Brain microvascular endothelial cell (primary cell): ENCODE measurements around the gene SIL1.
A peak's percentile ranks its signal among the peaks of the same experiment; 100 is the strongest.

ENCODE experiments used
- DNase-seq: peaks from one replicate; pipeline ENCODE4 v3.0.0-alpha.2; 2020
- H3K27ac ChIP-seq: fragments of 250-450 bp; sonication (Bioruptor Pico); 2 replicates; pipeline ENCODE4 v1.5.1; 2020; ENCODE audit warnings: mild to moderate bottlenecking, moderate library complexity
- H3K27me3 ChIP-seq: fragments of 250-450 bp; sonication (Bioruptor Pico); replicated peaks from 2 replicates; pipeline ENCODE4 v1.5.1; 2020; ENCODE audit warnings: mild to moderate bottlenecking
- H3K36me3 ChIP-seq: fragments of 250-450 bp; sonication (Bioruptor Pico); replicated peaks from 2 replicates; pipeline ENCODE4 v1.5.1; 2020; ENCODE audit warnings: mild to moderate bottlenecking
- H3K4me3 ChIP-seq: 2 replicates; pipeline ENCODE4 v1.5.1; 2011; ENCODE audit warnings: low read depth, mild to moderate bottlenecking, control low read depth, low read length, moderate library complexity
- CTCF ChIP-seq: IDR thresholded peaks from 2 replicates; pipeline ENCODE4 v1.5.1; 2011; ENCODE audit warnings: low read depth, mild to moderate bottlenecking, moderate library complexity, low read length, control low read depth, inconsistent platforms; ENCODE audit errors: missing control alignments
- in situ Hi-C: cut with HindIII; loops from 2 replicates; pipeline ENCODE4 v1.10.0; 2017; ENCODE audit warnings: low sequenced_read_pairs, low pct_ligation_motif_present

SIL1 gene

GRCh38 chr5:139141446-139142204 is 56.5 kb downstream of the SIL1 start:
- Histone ChIP-seq H3K27ac (peak overlapping the region; percentile 23), H3K27me3 (no peaks in the 10 kb centered on the region), H3K36me3 (no peaks in the 10 kb centered on the region), H3K4me3 (no peak overlapping the region)
- TF ChIP-seq CTCF = no peak
- in situ Hi-C loops = no loop called here
- peak; percentile 79 for DNase-seq

GRCh38 chr5:139140591-139141071 is 57.5 kb downstream of the SIL1 start:
- H3K36me3 ChIP-seq = no peaks in the 10 kb centered on the region
- no peak for TF ChIP-seq CTCF
- H3K27me3 ChIP-seq = no peaks in the 10 kb centered on the region
- no peak overlapping the region for H3K27ac ChIP-seq
- in situ Hi-C loops = no loop called here
- H3K4me3 ChIP-seq = no peak overlapping the region
- no peak for DNase-seq

- Histone ChIP-seq H3K36me3 (no peaks in the 10 kb centered on the region), H3K27ac (no peak overlapping the region), H3K4me3 (no peak overlapping the region), H3K27me3 (no peaks in the 10 kb centered on the region)
- in situ Hi-C loops = no loop called here
- DNase-seq = peak; percentile 32
- TF ChIP-seq CTCF = no peak
Measured at GRCh38 chr5:139138809-139139208, 59.4 kb downstream of the SIL1 start.

GRCh38 chr5:139138109-139138508 is 60.1 kb downstream of the SIL1 start:
- TF ChIP-seq CTCF = no peak
- H3K36me3 ChIP-seq = no peaks in the 10 kb centered on the region
- H3K4me3 ChIP-seq = no peak overlapping the region
- H3K27me3 ChIP-seq = no peaks in the 10 kb centered on the region
- H3K27ac ChIP-seq = no peak overlapping the region
- no peak for DNase-seq
- in situ Hi-C loops = no loop called here

GRCh38 chr5:139137697-139138096 is 60.5 kb downstream of the SIL1 start:
- no peaks in the 10 kb centered on the region for H3K27me3 ChIP-seq
- H3K27ac ChIP-seq = no peak overlapping the region
- in situ Hi-C loops = no loop called here
- no peaks in the 10 kb centered on the region for H3K36me3 ChIP-seq
- DNase-seq = peak; percentile 27
- no peak overlapping the region for H3K4me3 ChIP-seq
- TF ChIP-seq CTCF = peak; percentile 59

DNA sequence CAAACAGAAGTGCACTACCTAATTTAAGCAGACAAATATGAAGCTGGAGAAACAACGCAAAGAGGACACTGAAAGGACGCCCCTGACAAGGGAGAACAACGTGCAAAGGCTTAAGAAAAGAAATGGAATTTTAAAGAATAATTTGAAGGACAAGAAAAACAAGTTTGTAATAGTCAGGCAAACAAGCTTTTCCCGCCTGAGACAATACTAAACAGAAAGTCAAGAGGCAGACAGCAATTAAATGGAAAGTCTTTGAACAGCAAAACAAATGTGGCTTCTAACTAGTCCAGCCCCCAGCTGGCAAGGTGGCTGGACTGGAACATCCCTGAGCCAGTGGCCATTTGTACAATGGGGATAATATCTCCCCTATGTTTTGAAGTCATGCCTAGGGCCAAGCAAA is 63.3 kb downstream of the SIL1 start:
- no peak overlapping the region for H3K27ac ChIP-seq
- DNase-seq = no peak
- TF ChIP-seq CTCF = no peak
- no peaks in the 10 kb centered on the region for H3K27me3 ChIP-seq
- in situ Hi-C loops = no loop called here
- H3K36me3 ChIP-seq = no peaks in the 10 kb centered on the region
- no peak overlapping the region for H3K4me3 ChIP-seq
